ENCODE measurements around the gene CBY3. TPM values are rescaled to one million over a fixed set of nuclear protein-coding genes. Genes with fewer than 3 reads are reported as not detected.
"Not testable (repeated sequence)": the region's sequence is repeated elsewhere in the genome, so short reads cannot be mapped to it uniquely, and the experiment has no call there.

CBY3 gene
- total and polyA plus RNA-seq, 4 donors = 0.10 to 0.22 TPM; not detected in 2

DNA sequence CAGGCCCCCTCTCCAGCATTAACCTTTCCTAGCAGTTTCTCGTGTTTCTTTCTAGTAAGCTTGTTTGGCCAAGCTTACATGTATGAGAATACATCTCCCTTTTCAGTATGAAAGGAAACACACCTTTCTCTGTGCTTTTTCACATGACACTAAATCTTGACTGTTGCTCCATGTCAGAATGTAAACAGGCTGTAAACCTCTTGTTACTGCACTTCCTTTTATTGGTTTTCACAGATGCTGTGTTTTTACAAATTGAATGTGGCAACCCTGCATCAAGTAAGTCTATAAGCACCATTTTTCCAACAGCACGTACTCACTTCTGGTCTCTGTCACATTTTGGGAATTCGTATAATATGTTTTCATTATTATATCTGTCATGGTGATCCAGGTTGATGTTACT is 15.8 kb upstream of the CBY3 start:
- H3K9ac ChIP-seq (ENCODE audit: insufficient read depth in 1 of 2, low read length in 2 of 2) = no peak overlapping the region
- H3K4me1 ChIP-seq (ENCODE audit: control insufficient read depth in 5 of 5, insufficient read depth in 5 of 5, low read length in 5 of 5) = peaks cover 1 to 11% (median 5%) of the 10 kb centered on the region in 5 donors
- WGBS, 2 donors = 65 to 83% methylated on average over 3 of the region's 3 CpGs
- H3K9me3 ChIP-seq (ENCODE audit: control insufficient read depth in 4 of 4, insufficient read depth in 3 of 4, low read length in 3 of 4) = no peaks in the 10 kb centered on the region
- DNase-seq (no peak), ATAC-seq (ENCODE audit: insufficient read depth, low FRiP score) (no peak)
- TF ChIP-seq, protein P1, sequence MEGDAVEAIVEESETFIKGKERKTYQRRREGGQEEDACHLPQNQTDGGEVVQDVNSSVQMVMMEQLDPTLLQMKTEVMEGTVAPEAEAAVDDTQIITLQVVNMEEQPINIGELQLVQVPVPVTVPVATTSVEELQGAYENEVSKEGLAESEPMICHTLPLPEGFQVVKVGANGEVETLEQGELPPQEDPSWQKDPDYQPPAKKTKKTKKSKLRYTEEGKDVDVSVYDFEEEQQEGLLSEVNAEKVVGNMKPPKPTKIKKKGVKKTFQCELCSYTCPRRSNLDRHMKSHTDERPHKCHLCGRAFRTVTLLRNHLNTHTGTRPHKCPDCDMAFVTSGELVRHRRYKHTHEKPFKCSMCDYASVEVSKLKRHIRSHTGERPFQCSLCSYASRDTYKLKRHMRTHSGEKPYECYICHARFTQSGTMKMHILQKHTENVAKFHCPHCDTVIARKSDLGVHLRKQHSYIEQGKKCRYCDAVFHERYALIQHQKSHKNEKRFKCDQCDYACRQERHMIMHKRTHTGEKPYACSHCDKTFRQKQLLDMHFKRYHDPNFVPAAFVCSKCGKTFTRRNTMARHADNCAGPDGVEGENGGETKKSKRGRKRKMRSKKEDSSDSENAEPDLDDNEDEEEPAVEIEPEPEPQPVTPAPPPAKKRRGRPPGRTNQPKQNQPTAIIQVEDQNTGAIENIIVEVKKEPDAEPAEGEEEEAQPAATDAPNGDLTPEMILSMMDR (IDR thresholded peaks at IDR 0.05; ENCODE audit: control extremely low read depth, extremely low read depth) = no peak
- no peak overlapping the region for H3K27ac ChIP-seq (ENCODE audit: low read depth in 1 of 2, low read length in 1 of 2)
- H3K4me3 ChIP-seq = no peak overlapping the region
- no peaks in the 10 kb centered on the region for H3K27me3 ChIP-seq (ENCODE audit: control insufficient read depth in 3 of 3, insufficient read depth in 3 of 3, low read length in 2 of 3)
- H3K36me3 ChIP-seq (ENCODE audit: control insufficient read depth in 4 of 4, insufficient read depth in 4 of 4, low read length in 4 of 4) = no peaks in the 10 kb centered on the region

DNA sequence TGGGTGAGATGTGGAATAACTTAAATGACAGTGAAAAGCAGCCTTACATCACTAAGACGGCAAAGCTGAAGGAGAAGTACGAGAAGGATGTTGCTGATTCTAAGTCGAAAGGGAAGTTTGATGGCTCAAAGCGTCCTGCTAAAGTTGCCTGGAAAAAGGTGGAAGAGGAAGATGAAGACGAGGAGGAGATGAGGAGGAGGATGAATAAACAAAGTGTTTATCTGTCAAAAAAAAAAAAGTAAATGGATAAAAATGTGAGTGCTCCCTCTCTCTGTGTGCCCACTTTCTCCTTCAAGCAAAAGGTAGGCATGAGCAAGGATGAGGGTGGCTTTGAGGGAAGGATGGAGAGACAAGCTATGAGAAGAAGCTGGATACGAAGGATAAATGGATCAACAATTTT is 13.7 kb upstream of the CBY3 start:
- TF ChIP-seq, protein P1 (IDR thresholded peaks at IDR 0.05; ENCODE audit: control extremely low read depth, extremely low read depth) = no peak
- Histone ChIP-seq H3K4me1 (ENCODE audit: control insufficient read depth in 5 of 5, insufficient read depth in 5 of 5, low read length in 5 of 5) (peaks cover 0 to 3% (median 0%) of the 10 kb centered on the region in 5 donors), H3K36me3 (ENCODE audit: control insufficient read depth in 4 of 4, insufficient read depth in 4 of 4, low read length in 4 of 4) (no peaks in the 10 kb centered on the region), H3K27ac (ENCODE audit: low read depth in 1 of 2, low read length in 1 of 2) (no peak overlapping the region), H3K9ac (ENCODE audit: insufficient read depth in 1 of 2, low read length in 2 of 2) (no peak overlapping the region), H3K27me3 (ENCODE audit: control insufficient read depth in 3 of 3, insufficient read depth in 3 of 3, low read length in 2 of 3) (no peaks in the 10 kb centered on the region), H3K4me3 (no peak overlapping the region), H3K9me3 (ENCODE audit: control insufficient read depth in 4 of 4, insufficient read depth in 3 of 4, low read length in 3 of 4) (no peaks in the 10 kb centered on the region)
- DNase-seq (no peak), ATAC-seq (ENCODE audit: insufficient read depth, low FRiP score) (no peak)
- 45 to 71% methylated on average over 6 of the region's 6 CpGs for WGBS, 2 donors

DNA sequence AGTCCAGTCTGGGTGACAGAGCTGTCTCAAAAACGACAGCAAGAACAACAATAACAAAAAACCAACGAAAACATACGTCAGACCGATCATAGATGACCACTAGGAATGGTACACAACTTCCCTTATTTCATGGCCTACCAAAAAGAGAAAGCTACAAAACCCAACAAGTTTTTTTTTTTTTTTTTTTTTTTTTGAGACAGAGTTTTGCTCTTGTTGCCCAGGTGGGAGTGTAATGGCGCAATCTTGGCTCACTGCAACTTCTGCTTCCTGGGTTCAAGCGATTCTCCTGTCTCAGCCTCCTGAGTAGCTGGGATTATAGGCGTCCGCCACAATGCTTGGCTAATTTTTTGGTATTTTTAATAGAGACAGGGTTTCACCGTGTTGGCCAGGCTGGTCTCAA is 8.4 kb upstream of the CBY3 start:
- not testable (repeated sequence) for H3K4me3 ChIP-seq; H3K27ac ChIP-seq (ENCODE audit: low read depth in 1 of 2, low read length in 1 of 2); H3K9me3 ChIP-seq (ENCODE audit: control insufficient read depth in 4 of 4, insufficient read depth in 3 of 4, low read length in 3 of 4); H3K27me3 ChIP-seq (ENCODE audit: control insufficient read depth in 3 of 3, insufficient read depth in 3 of 3, low read length in 2 of 3); H3K36me3 ChIP-seq (ENCODE audit: control insufficient read depth in 4 of 4, insufficient read depth in 4 of 4, low read length in 4 of 4); DNase-seq; H3K9ac ChIP-seq (ENCODE audit: insufficient read depth in 1 of 2, low read length in 2 of 2); H3K4me1 ChIP-seq (ENCODE audit: control insufficient read depth in 5 of 5, insufficient read depth in 5 of 5, low read length in 5 of 5); ATAC-seq (ENCODE audit: insufficient read depth, low FRiP score)
- WGBS, 2 donors = 73 to 81% methylated on average over 9 of the region's 9 CpGs

DNA sequence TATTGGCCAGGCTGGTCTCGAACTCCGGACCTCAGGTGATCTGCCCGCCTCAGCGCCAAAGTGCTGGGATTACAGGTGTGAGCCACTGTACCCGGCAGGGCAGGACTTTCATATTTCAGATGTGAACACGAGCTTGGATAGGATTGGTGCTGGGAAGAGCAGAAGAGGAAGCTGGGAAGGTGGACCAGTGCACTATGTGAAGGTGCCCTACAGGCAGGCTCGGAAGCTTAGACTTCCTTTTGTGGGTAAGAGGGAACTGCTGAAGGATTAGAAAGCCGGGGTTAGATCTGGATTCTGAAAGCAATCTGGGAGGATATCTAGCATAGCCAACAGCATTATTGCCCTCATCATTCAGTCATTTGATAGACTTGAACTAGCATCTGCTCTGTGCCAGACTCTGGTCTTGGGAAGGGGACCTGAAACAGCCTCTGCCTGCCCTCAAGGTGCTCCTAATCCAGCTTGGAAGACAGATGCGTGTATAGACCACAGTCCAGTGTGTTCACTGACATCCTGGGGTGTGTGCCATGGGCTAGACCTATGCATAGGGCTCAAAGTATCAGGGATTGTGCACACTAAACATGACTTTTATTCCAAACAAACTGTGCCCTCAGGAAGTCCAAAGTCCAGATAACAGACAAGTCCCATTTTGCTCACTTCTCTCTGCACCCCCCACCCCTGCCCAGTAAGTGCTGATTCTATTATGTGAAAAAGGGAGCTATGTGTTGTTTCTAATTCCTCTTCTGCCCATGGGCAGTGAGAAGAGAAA is 637 bp downstream of the CBY3 start:
- H3K9ac ChIP-seq (ENCODE audit: insufficient read depth in 1 of 2, low read length in 2 of 2) = no peak overlapping the region
- 65 to 88% methylated on average over 9 of the region's 9 CpGs for WGBS, 2 donors

More for the DNA sequence above, 637 bp downstream of the CBY3 start:
- H3K27me3 ChIP-seq (ENCODE audit: control insufficient read depth in 3 of 3, insufficient read depth in 3 of 3, low read length in 2 of 3) = no peaks in the 10 kb centered on the region
- TF ChIP-seq, protein P1 (IDR thresholded peaks at IDR 0.05; ENCODE audit: control extremely low read depth, extremely low read depth) = no peak
- H3K36me3 ChIP-seq (ENCODE audit: control insufficient read depth in 4 of 4, insufficient read depth in 4 of 4, low read length in 4 of 4) = peaks cover 0 to under 1% (median 0%) of the 10 kb centered on the region in 4 donors
- no peak overlapping the region for H3K27ac ChIP-seq (ENCODE audit: low read depth in 1 of 2, low read length in 1 of 2)
- ATAC-seq (ENCODE audit: insufficient read depth, low FRiP score) = no peak
- peaks cover 0 to 12% (median 0%) of the 10 kb centered on the region in 5 donors for H3K4me1 ChIP-seq (ENCODE audit: control insufficient read depth in 5 of 5, insufficient read depth in 5 of 5, low read length in 5 of 5)
- no peak overlapping the region for H3K4me3 ChIP-seq
- no peaks in the 10 kb centered on the region for H3K9me3 ChIP-seq (ENCODE audit: control insufficient read depth in 4 of 4, insufficient read depth in 3 of 4, low read length in 3 of 4)
- DNase-seq = no peak
